Fibroblast of skin of left biceps (primary cell): ENCODE results near the gene RGS14.
A peak's percentile ranks its signal among the peaks of the same experiment; 100 is the strongest.
"Not testable (repeated sequence)": the region's sequence is repeated elsewhere in the genome, so short reads cannot be mapped to it uniquely, and the experiment has no call there.

Experiments
- DNase-seq, 2 experiments: peaks; one replicate each; pipeline ENCODE4 v3.0.0-alpha.2; 2013; ENCODE audit warnings: low read depth in 2 of 2

RGS14 gene

GRCh38 chr5:177366528-177367322 is 9.0 kb downstream of the RGS14 start:
- peak in 1 of 2 experiments; percentile 55 for DNase-seq

- no peak for DNase-seq
Observed at GRCh38 chr5:177367323-177367848, 9.7 kb downstream of the RGS14 start.

GRCh38 chr5:177367981-177368868 is 10.5 kb downstream of the RGS14 start:
- no peak for DNase-seq

- DNase-seq: no peak
Observed at GRCh38 chr5:177368869-177369644, 11.3 kb downstream of the RGS14 start.

GRCh38 chr5:177369645-177370440 is 12.1 kb downstream of the RGS14 start:
- DNase-seq: no peak

GRCh38 chr5:177370488-177371119 is 12.9 kb downstream of the RGS14 start:
- DNase-seq: no peak

- DNase-seq: no peak
Observed at GRCh38 chr5:177371120-177372033, 13.7 kb downstream of the RGS14 start.

- no peak for DNase-seq
Observed at GRCh38 chr5:177372034-177372896, 14.5 kb downstream of the RGS14 start.

GRCh38 chr5:177372910-177373309 is 15.2 kb downstream of the RGS14 start:
- DNase-seq: no peak

GRCh38 chr5:177373806-177374205 is 16.1 kb downstream of the RGS14 start:
- DNase-seq: no peak

- no peak for DNase-seq
Observed at GRCh38 chr5:177374211-177374610, 16.5 kb downstream of the RGS14 start.

GRCh38 chr5:177375516-177375915 is 17.8 kb downstream of the RGS14 start:
- DNase-seq: not testable (repeated sequence)

GRCh38 chr5:177376107-177376506 is 18.4 kb downstream of the RGS14 start:
- no peak for DNase-seq

- DNase-seq: no peak
Observed at GRCh38 chr5:177377851-177378776, 20.4 kb downstream of the RGS14 start.

GRCh38 chr5:177378884-177379883 is 21.5 kb downstream of the RGS14 start:
- DNase-seq: no peak

GRCh38 chr5:177380805-177381126 is 23.0 kb downstream of the RGS14 start:
- DNase-seq: no peak
